Lower leg skin (tissue), 3 donors: Measurements from ENCODE around the gene LMBR1.

Experiments
- CTCF ChIP-seq, 3 donors: fragments of 450-650 bp; IDR thresholded peaks; one replicate each; pipeline ENCODE4 v1.5.1; 2016; ENCODE audit warnings: antibody characterized with exemption in 3 of 3, mild to moderate bottlenecking in 3 of 3, moderate library complexity in 2 of 3
- POLR2A ChIP-seq, 2 donors: fragments of 450-650 bp; IDR thresholded peaks; one replicate each; pipeline ENCODE4 v1.6.1; 2016 to 2017; ENCODE audit warnings: antibody characterized with exemption in 2 of 2, mild to moderate bottlenecking in 1 of 2, moderate library complexity in 1 of 2

- TF ChIP-seq CTCF (IDR thresholded peaks at IDR 0.05) (no peak), POLR2A (IDR thresholded peaks at IDR 0.05) (no peak)
Observed at GRCh38 chr7:156889089-156889488, 3.9 kb downstream of the LMBR1 start.
